HG03571 (cell line): ENCODE measurements around the gene FGD6.

Source experiments
- ATAC-seq: cut with Tn5 transposase; IDR thresholded peaks from one replicate; pipeline ENCODE4 v1.9.1; 2021; ENCODE audit not compliant: unreplicated experiment

Gene FGD6

GRCh38 chr12:95034750-95035149, 182.5 kb downstream of the FGD6 start:
- no peak for ATAC-seq
